Transverse colon (tissue), 4 donors: ENCODE data around the gene SCAP.

Source experiments
- EP300 ChIP-seq: sonication (generic); formaldehyde crosslinking; IDR thresholded peaks from one replicate; pipeline ENCODE4 v1.6.1; 2017; ENCODE audit warnings: antibody characterized with exemption, low read depth
- POLR2A ChIP-seq: fragments of 450-650 bp; IDR thresholded peaks from one replicate; pipeline ENCODE4 v1.6.1; 2016; ENCODE audit warnings: antibody characterized with exemption, mild to moderate bottlenecking, moderate library complexity
- POLR2AphosphoS5 ChIP-seq, 3 donors: sonication (generic); formaldehyde crosslinking; IDR thresholded peaks; one replicate each; pipeline ENCODE4 v1.6.1; 2016; ENCODE audit warnings: antibody characterized with exemption in 3 of 3
- TF ChIP-seq, protein P1 (sequence below), 5 experiments: fragments of 200-600 bp in 3 of 5; fragments of 450-650 bp in 2 of 5; sonication (generic) in 3 of 5; IDR thresholded peaks; 1 replicate in 2 of 5; 2 replicates in 3 of 5; pipeline ENCODE4 v1.5.1; 2016 to 2017; ENCODE audit warnings: antibody characterized with exemption in 5 of 5, inconsistent platforms in 3 of 5, mild to moderate bottlenecking in 2 of 5, moderate library complexity in 1 of 5

DNA sequence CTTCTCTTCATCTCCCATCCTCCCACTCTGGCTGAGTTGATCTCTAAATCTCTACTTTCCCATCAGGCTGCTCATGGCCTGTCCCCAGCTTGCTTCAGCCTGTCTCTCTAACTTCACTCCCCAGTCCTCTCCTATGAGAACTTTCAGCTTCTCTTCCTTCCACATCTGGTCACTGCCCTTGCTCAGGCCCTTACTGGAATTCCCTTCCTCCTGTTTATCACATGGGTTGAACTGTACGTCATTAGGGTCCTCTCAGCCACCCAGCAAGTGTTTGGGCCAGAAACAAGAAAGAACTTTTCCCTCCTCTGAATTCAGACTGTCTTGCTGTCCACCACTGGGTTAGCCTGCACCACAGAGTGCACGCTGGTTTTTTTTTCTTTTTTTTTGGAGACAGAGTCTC lies 89.9 kb downstream of the SCAP start:
- no peak for TF ChIP-seq POLR2A
- TF ChIP-seq, protein P1, sequence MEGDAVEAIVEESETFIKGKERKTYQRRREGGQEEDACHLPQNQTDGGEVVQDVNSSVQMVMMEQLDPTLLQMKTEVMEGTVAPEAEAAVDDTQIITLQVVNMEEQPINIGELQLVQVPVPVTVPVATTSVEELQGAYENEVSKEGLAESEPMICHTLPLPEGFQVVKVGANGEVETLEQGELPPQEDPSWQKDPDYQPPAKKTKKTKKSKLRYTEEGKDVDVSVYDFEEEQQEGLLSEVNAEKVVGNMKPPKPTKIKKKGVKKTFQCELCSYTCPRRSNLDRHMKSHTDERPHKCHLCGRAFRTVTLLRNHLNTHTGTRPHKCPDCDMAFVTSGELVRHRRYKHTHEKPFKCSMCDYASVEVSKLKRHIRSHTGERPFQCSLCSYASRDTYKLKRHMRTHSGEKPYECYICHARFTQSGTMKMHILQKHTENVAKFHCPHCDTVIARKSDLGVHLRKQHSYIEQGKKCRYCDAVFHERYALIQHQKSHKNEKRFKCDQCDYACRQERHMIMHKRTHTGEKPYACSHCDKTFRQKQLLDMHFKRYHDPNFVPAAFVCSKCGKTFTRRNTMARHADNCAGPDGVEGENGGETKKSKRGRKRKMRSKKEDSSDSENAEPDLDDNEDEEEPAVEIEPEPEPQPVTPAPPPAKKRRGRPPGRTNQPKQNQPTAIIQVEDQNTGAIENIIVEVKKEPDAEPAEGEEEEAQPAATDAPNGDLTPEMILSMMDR (IDR thresholded peaks at IDR 0.05), result no peak
- no peak for TF ChIP-seq POLR2AphosphoS5 (IDR thresholded peaks at IDR 0.05)
- TF ChIP-seq EP300, result no peak
